GM19455 (cell line): ENCODE measurements around the gene KHDC4.
"Not testable (repeated sequence)": the region's sequence is repeated elsewhere in the genome, so short reads cannot be mapped to it uniquely, and the experiment has no call there.

ENCODE experiments used
- ATAC-seq: cut with Tn5 transposase; IDR thresholded peaks from one replicate; pipeline ENCODE4 v1.9.1; 2021; ENCODE audit not compliant: unreplicated experiment

KHDC4 gene

DNA sequence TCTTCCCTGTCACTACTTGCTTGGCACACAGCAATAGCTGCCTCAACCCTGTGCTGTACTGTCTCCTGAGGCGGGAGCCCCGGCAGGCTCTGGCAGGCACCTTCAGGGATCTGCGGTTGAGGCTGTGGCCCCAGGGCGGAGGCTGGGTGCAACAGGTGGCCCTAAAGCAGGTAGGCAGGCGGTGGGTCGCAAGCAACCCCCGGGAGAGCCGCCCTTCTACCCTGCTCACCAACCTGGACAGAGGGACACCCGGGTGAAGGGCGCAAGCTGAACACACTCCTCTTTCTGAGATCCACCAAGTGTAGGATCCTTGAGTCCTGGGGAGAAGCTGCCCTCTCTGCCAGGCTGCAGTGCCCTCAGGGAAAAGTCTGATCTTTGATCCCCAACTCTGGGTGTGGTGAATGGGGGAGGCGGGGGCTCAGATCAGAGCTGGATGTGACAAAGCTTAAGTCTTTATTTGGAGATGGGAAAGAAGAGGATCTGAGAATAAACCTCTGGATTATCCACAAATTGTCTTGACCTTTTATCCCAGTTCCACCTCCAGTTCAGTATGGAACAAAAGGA, 8.4 kb upstream of the KHDC4 start:
- ATAC-seq: no peak

DNA sequence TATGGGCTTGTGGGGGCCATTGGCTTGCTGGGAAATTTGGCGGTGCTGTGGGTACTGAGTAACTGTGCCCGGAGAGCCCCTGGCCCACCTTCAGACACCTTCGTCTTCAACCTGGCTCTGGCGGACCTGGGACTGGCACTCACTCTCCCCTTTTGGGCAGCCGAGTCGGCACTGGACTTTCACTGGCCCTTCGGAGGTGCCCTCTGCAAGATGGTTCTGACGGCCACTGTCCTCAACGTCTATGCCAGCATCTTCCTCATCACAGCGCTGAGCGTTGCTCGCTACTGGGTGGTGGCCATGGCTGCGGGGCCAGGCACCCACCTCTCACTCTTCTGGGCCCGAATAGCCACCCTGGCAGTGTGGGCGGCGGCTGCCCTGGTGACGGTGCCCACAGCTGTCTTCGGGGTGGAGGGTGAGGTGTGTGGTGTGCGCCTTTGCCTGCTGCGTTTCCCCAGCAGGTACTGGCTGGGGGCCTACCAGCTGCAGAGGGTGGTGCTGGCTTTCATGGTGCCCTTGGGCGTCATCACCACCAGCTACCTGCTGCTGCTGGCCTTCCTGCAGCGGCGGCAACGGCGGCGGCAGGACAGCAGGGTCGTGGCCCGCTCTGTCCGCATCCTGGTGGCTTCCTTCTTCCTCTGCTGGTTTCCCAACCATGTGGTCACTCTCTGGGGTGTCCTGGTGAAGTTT, 7.8 kb upstream of the KHDC4 start:
- no peak for ATAC-seq

DNA sequence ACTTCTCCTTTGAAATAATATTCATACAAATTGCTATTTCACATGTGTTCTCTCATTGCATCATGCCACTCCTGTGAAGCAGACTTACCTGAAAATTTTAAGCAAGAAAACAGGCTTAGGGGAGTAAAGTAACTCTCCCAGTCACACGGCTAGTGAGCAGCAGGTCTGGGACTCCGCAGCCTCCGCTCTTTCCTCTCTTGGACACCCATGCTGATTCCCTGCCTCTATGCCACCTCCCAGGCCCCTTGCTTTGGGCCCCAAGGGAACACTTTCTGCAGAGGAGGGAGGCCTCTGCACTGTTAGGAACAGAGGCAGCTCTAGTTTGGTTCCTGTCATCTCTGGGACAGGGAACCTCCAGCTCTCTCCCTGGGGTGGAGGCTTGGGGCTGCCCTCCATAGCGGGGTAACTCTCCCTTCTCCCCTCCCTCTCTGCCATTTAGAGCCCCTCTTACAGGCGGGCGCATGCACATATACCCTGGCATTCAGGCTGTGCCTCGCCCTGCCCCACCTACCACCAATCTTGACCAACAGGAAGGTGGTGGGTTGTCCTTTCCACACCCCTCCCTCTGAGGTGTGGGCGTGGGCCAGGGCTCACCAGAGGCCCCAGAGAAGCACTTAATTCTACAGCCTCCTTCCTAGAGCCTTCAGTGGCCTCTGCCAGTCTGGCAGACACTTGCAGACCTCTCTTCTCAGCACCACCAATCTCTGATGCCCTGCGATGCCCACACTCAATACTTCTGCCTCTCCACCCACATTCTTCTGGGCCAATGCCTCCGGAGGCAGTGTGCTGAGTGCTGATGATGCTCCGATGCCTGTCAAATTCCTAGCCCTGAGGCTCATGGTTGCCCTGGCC, 7.0 kb upstream of the KHDC4 start, which contains the start of gene RXFP4:
Gene RXFP4 (plus strand): TSS at position 646 of the 852 bp plus-strand sequence. CDS start 72 bp downstream, at position 718.
- ATAC-seq: no peak

DNA sequence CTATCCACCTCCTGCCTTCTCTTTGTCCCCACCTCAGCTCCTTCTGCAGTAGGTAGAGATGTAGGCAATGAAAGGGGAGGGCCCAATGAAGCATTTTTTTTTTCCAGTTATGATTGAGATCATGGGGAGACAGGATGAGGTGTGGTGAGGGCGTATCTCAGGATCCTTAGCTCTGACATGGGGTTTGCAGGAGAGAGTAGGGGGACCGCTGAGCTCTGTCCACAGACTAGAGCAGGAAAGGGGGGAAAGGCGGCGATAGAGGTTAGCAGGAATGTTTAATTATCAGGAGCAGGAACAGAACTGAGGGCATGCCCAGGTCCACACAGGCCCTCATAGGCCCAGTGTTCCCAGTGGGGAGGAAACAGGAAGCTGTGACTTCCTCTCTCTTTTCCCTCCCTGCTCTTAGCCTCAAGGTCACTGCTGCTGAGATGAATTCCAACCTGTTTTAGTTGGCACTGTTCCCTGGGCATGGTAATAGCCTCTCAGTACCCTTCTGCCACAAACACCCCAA, 6.3 kb upstream of the KHDC4 start:
- ATAC-seq: no peak

DNA sequence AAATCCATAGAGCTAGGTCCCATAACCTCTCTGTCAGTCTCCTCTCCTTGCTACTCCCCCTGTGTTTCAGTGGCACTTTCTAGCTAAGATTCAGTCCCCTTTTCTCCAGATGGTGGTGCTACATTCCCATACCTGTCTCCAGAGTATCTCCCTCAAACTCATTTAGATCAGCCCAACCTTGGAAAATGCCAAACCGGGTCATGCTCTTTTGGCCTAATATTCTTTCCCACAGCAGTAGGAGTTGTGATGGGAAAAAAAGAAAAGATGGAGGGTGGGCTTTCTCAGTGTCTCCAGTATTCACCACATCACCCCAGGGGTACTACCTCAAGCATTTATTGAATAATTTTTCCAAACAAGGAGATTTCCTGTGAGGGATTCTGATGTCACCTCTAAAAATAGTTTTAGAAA, 4.0 kb upstream of the KHDC4 start:
- ATAC-seq: no peak

DNA sequence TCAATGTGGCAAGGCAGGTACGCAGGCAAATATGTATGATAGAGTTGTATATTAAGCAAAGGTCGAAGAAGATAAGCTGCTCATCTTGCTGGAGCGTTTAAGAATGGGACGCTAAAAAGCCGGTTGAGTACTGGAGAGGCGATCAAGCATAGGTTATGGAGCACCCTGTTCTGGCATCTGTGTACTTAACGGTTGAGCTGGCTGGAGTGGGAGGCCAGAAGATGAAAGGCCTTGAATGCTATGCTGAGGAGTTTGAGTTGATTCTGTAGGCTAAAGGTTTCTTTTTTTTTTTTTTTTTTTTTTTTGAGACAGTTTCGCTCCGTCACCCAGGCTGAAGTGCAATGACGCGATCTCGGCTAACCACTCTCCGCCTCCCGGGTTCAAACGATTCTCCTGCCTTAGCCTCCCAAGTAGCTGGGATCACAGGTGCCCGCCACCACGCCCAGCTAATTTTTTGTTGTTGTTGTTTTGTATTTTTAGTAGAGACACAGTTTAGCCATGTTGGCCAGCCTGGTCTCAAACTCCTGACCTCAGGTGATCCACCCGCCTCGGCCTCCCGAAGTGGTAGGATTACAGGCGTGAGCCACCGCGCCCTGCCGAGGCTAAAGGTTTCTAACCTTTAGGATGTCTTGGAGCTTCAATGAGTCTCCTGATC, 850 bp upstream of the KHDC4 start:
- peak; percentile 12 for ATAC-seq

DNA sequence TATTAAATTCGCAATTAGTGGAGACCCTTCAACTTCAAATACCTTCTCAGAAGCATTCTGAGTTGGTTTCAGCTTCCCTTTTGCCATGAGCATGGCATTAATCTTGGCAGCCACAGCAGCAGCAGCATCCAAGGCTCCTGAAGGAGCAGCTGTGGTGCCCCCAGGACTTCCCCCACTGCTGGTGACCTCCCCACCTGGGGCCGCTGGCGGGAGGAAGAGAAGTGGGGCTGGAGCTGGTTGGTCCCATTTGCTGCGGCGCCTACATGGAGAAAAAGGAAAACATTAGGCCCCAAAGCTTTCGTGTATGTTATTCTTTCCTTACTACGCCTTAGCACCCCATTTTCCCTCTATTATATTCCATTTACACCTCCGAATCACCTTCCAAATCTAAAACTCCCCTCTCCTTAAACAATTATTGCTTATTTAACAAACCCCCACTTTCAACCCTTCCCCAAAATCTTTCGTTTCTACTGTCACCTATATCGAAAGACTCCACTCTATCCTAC, 569 bp downstream of the KHDC4 start:
- ATAC-seq: no peak

DNA sequence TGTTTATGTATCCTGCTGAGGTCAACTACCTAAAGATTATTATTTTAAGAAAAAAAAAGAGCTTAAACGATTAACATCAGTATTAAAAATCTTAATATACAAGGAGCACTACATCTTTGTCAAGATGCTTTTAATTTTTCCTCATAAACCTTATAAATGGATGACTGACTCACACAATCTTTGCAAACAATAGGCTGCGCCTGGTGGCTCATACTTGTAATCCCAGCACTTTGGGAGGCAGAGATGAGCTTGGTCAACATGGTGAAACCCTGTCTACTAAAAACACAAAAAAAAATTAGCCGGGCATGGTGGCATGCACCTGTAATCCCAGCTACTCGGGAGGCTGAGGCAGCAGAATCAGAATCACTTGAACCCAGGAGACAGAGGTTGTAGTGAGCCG, 1.7 kb downstream of the KHDC4 start:
- ATAC-seq: no peak

DNA sequence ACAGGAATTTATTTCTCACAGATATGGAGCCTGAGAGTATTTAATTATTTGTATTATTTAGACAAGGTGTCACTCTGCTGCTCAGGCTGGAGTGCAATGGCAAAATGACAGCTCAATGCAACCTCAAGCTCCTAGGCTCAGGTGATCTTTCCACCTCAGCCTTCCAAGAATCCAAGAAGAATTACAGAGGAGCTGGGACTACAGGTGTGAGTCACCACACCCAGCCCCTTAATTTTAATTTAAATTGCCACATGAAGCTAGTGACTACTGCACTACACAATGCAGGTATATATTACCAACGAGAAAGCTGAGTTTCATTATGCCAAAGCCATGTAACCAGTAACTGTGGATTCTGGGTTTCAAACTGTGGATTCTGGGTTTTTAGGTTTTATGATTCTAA, 2.1 kb downstream of the KHDC4 start:
- ATAC-seq: no peak

DNA sequence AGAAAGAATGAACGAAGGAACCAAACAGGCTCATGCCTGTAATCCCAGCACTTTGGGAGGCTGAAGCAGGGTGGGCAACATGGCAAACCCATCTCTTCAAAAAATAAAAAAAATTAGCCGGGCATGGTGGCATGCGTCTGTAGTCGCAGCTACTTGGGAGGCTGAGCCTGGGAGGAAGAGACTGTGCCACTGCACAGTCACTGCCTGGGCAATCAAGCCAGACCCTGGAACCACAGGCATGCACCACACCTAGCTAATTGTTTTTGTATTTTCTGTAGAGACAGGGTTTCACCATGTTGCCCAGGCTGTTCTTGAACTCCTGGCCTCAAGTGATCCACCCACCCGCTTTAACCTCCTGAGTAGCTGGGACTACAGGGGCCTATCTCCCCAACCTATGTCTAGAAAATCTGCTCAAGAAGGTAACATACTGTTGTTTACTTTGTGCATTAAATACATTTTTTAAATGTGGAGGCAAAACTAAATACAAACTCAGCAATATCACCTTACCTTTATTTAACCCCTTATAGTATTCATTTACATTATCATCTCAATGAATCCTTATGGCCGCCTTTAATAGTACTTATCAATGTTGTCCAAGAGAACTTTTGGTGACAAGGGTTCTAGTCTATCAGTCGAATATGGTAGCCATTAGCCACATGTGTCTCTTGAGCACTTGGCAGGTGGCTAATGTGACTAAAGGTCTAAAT, 2.7 kb downstream of the KHDC4 start:
- no peak for ATAC-seq

DNA sequence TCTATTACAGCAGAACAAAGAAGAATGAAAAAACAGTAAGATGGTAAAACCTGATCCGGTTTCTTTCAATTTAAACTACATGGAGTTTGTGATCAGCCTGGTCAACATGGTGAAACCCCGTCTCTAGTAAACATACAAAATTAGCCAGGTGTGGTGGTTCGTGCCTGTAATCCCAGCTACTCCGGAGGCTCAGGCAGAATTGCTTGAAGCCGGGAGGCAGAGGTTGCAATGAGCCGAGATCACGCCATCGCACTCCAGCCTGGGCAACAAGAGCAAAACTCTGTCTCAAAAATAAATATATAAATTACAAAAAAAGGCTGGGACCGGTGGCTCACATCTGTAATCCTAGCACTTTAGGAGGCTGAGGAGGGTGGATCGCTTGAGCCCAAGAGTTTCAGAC, 3.5 kb downstream of the KHDC4 start:
- not testable (repeated sequence) for ATAC-seq

DNA sequence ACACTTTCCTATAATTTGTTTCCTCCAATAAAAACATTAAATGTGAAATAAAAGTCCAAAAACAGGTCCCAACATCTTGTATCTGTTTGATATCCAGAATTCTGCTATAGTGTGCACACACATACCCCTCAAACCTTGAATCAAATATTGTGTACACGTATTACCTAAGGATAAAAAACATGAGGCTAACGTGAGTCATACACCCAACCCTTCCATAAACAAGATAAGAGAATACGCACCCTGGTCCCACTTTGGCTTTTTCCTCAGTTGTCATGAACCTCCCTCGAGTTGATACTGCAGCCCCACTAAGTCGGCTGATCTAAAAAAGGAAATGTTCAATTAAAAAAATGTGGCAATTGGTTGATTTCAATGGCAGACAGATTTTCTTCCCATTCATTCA, 5.2 kb downstream of the KHDC4 start:
- ATAC-seq: no peak

DNA sequence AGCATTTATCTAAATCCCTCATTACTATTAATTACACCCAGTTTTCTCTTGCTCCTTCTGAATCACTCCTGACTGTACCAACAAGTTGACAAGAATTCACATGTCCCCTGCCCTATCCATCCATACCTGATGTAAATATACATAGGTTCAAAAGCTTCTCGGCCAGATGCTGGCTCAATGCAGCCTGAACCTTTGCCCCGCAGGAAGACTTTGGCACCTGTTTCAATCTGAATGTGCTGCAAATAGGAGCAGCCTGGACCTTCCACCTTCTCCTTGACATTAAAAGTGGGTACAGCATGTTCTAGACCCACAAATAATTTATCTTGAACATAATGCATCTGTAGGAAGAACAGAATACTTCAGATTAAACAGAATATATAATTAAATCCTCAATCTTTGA, 8.7 kb downstream of the KHDC4 start:
- ATAC-seq: no peak

DNA sequence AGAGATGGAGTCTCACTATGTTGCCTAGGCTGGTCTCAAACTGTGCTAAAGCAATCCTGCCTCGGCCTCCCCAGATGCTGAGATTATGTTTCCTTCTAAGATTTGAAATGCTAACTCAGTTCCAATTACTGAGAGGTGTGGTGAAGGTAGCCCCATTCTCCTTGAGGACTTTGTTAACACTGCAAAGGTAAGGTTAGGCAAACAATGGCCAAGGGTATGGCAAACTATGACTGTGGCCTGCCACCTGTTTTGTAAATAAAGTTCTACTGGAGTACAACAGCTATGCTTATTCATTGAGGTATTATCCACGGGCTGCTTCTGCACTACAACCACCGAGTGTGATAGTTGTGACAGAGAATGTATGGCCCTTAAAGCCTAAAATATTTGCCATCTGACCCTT, 13.5 kb downstream of the KHDC4 start:
- no peak for ATAC-seq

DNA sequence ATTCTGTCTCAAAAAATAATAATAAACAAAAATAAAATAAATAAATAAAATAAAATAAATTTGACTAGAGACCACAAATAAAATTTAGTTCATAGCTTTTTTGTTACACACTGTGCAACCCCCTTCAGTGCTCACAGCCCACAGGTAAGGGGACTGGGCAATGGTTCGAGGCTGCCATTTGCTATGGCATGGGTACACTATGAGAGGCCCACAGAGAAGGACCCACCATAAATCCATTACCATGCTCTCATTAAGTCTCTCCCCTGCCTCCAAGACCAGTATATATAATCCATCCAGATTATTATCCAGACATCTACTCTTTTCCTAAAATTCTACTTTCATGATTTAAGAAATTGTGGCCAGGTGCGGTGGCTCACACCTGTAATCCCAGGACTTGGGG, 14.4 kb downstream of the KHDC4 start:
- no peak for ATAC-seq

DNA sequence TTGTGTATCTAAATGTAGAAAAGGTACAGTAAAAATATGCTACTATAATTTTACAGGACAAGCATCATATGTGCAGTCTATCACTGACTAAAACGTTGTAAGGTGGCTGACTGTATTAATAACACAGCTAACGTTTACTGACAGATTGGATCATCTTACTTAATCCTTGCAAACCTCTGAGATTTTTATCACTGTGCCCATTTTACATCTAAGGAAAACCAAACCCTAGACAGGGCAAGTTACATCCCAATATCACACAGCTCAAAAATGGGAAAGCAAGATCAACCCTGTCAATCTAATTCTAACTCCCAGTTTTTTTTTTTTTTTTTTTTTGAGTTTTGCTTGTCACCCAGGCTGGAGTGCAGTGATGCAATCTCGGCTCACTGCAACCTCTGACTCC, 15.6 kb downstream of the KHDC4 start:
- no peak for ATAC-seq

DNA sequence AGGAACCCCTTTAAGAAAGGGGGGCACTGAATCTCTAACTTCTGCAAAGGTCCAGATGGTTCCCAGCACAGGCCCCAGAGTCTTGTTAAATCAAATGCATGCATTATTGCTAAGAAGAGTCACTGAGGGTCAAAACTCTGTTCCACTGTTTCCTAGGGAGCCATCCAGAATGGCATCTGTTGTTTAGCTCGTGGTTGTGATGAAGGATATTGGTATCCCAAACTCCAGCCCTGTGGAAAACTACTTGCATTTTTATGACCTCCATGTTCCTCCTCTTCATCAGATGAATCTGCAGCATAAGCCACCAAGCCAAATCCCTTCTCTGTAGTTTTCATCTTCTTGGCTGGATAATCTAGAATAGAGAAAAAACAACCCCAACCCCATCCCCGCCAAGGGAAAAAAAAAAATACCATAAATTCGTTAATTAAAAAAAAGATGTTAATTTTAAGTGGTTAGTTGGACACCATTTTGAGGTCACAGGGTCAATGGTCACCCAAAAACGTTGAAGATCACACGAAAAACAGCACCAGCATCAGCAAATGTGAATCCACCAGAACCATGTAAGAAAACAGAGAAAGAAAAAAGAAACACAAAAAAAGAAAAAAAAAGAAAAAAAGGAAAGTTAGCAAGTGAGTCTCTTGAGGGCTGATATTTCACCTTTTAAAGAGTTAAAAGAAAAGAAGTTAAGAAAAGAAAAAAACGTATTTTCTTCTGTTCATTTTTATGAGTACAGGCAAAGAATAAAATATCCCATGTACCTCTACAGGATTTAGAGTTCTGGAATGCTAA, 20.1 kb downstream of the KHDC4 start:
- no peak for ATAC-seq

DNA sequence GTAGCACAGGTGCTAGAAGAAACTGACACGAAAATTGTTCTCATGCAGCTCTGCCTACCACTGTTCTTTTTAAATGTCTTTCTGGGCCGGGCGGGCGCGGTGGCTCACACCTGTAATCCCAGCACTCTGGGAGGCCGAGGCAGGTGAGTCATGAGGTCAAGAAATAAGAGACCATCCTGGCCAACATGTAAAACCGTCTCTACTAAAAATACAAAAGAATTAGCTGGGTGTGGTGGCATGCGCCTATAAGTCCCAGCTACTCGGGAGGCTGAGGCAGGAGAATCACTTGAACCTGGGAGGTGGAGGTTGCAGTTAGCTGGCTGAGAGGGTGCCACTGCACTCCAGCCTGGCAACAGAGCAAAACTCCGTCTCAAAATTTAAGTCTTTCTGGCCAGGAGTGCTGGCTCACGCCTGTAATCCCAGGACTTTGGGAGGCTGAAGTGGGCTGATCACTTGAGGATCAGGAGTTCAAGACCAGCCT, 22.1 kb downstream of the KHDC4 start:
- no peak for ATAC-seq
